Upper lobe of left lung (tissue), 4 donors: ENCODE measurements around the gene CATSPER3.

Experiments
- CTCF ChIP-seq, 6 experiments: fragments of 450-650 bp in 4 of 6; fragments of 200-600 bp in 2 of 6; sonication (generic) in 2 of 6; IDR thresholded peaks; one replicate each; pipeline ENCODE4 v1.5.1; 2016 to 2019; ENCODE audit warnings: antibody characterized with exemption in 6 of 6
- EP300 ChIP-seq, 4 donors: sonication (generic); formaldehyde crosslinking; IDR thresholded peaks; one replicate each; pipeline ENCODE4 v1.5.1; 2017; ENCODE audit warnings: antibody characterized with exemption in 4 of 4, control low read depth in 2 of 4
- POLR2AphosphoS5 ChIP-seq, 2 donors: sonication (generic); formaldehyde crosslinking; IDR thresholded peaks; one replicate each; pipeline ENCODE4 v1.5.1; 2017; ENCODE audit warnings: antibody characterized with exemption in 2 of 2

GRCh38 chr5:135035678-135036030, 67.9 kb downstream of the CATSPER3 start:
- no peak for TF ChIP-seq CTCF (IDR thresholded peaks at IDR 0.05)
- TF ChIP-seq EP300 (IDR thresholded peaks at IDR 0.05), result no peak
- no peak for TF ChIP-seq POLR2AphosphoS5 (IDR thresholded peaks at IDR 0.05)
